ES-I3 (cell line): ENCODE measurements around the gene HOXC12.

Source experiments
- H3K36me3 ChIP-seq: 2 replicates; pipeline ENCODE4 v1.6.1; 2013; ENCODE audit warnings: mild to moderate bottlenecking, low read length, control low read depth, moderate library complexity; ENCODE audit not compliant: insufficient read depth
- H3K4me1 ChIP-seq: 2 replicates; pipeline ENCODE4 v1.6.1; 2013; ENCODE audit warnings: mild to moderate bottlenecking, control low read depth, low read length; ENCODE audit not compliant: insufficient read depth
- H3K9ac ChIP-seq: 2 replicates; pipeline ENCODE4 v1.6.1; 2013; ENCODE audit warnings: low read depth, mild to moderate bottlenecking, low read length, moderate library complexity
- H3K9me3 ChIP-seq: 2 replicates; pipeline ENCODE4 v1.6.1; 2013; ENCODE audit warnings: mild to moderate bottlenecking, low read length, moderate library complexity; ENCODE audit not compliant: control insufficient read depth, insufficient read depth

The HOXC12 gene

GRCh38 chr12:53997204-53998109, 42.8 kb downstream of the HOXC12 start:
- Histone ChIP-seq H3K9me3 (no peaks in the 10 kb centered on the region), H3K9ac (no peak overlapping the region), H3K4me1 (no peaks in the 10 kb centered on the region; the same call in 1 of the 2 replicates), H3K36me3 (no peaks in the 10 kb centered on the region)

- no peaks in the 10 kb centered on the region for H3K9me3 ChIP-seq
- H3K4me1 ChIP-seq, result no peaks in the 10 kb centered on the region; the same call in 1 of the 2 replicates
- H3K36me3 ChIP-seq, result no peaks in the 10 kb centered on the region
- H3K9ac ChIP-seq, result no peak overlapping the region
Measured at GRCh38 chr12:53998110-53998899, 43.6 kb downstream of the HOXC12 start.

- Histone ChIP-seq H3K36me3 (no peaks in the 10 kb centered on the region), H3K4me1 (no peaks in the 10 kb centered on the region; the same call in 1 of the 2 replicates), H3K9me3 (no peaks in the 10 kb centered on the region), H3K9ac (no peak overlapping the region)
Measured at GRCh38 chr12:53998900-53999236, 44.2 kb downstream of the HOXC12 start.

- Histone ChIP-seq H3K4me1 (no peaks in the 10 kb centered on the region; the same call in 1 of the 2 replicates), H3K36me3 (no peaks in the 10 kb centered on the region), H3K9ac (peak overlapping the region; percentile 38; the same call in 1 of the 2 replicates), H3K9me3 (no peaks in the 10 kb centered on the region)
Measured at GRCh38 chr12:53999559-54000115, 44.9 kb downstream of the HOXC12 start.

GRCh38 chr12:54000116-54001114, 45.7 kb downstream of the HOXC12 start, which contains the start of gene HOXC9:
TSS of gene HOXC9 (plus strand) at chr12:54000161. CDS start at chr12:54000189, 28 bp downstream.
- Histone ChIP-seq H3K9ac (peak within 1 kb of the TSS; percentile 38; the same call in 1 of the 2 replicates), H3K9me3 (no peaks in the 10 kb centered on the region), H3K4me1 (no peaks in the 10 kb centered on the region; the same call in 1 of the 2 replicates), H3K36me3 (no peaks in the 10 kb centered on the region)

- no peaks in the 10 kb centered on the region; the same call in 1 of the 2 replicates for H3K4me1 ChIP-seq
- H3K36me3 ChIP-seq, result no peaks in the 10 kb centered on the region
- H3K9ac ChIP-seq, result no peak overlapping the region
- H3K9me3 ChIP-seq, result no peaks in the 10 kb centered on the region
Measured at GRCh38 chr12:54001283-54002187, 46.8 kb downstream of the HOXC12 start.

GRCh38 chr12:54002278-54002914, 47.7 kb downstream of the HOXC12 start:
- Histone ChIP-seq H3K36me3 (no peaks in the 10 kb centered on the region), H3K9me3 (no peaks in the 10 kb centered on the region), H3K4me1 (no peaks in the 10 kb centered on the region; the same call in 1 of the 2 replicates), H3K9ac (no peak overlapping the region)

GRCh38 chr12:54002915-54003389, 48.2 kb downstream of the HOXC12 start:
- no peaks in the 10 kb centered on the region for H3K9me3 ChIP-seq
- no peaks in the 10 kb centered on the region; the same call in 1 of the 2 replicates for H3K4me1 ChIP-seq
- no peak overlapping the region for H3K9ac ChIP-seq
- no peaks in the 10 kb centered on the region for H3K36me3 ChIP-seq

- no peaks in the 10 kb centered on the region for H3K36me3 ChIP-seq
- no peak overlapping the region for H3K9ac ChIP-seq
Measured at GRCh38 chr12:54003625-54004024, 48.9 kb downstream of the HOXC12 start.

GRCh38 chr12:54004063-54004840, 49.5 kb downstream of the HOXC12 start:
- no peaks in the 10 kb centered on the region; the same call in 1 of the 2 replicates for H3K4me1 ChIP-seq
- no peaks in the 10 kb centered on the region for H3K36me3 ChIP-seq
- no peak overlapping the region for H3K9ac ChIP-seq
- peaks cover 3% of the 10 kb centered on the region; the same call in 1 of the 2 replicates for H3K9me3 ChIP-seq

More at GRCh38 chr12:54003625-54004024, 48.9 kb downstream of the HOXC12 start:
- Histone ChIP-seq H3K4me1 (no peaks in the 10 kb centered on the region; the same call in 1 of the 2 replicates), H3K9me3 (peaks cover 3% of the 10 kb centered on the region; the same call in 1 of the 2 replicates)

GRCh38 chr12:54004841-54005530, 50.3 kb downstream of the HOXC12 start:
- Histone ChIP-seq H3K9ac (no peak overlapping the region), H3K4me1 (no peaks in the 10 kb centered on the region; the same call in 1 of the 2 replicates), H3K9me3 (peaks cover 3% of the 10 kb centered on the region; the same call in 1 of the 2 replicates), H3K36me3 (no peaks in the 10 kb centered on the region)
